GM19023 (cell line): ENCODE data around the gene TCTA.
A peak's percentile ranks its signal among the peaks of the same experiment; 100 is the strongest.

ENCODE experiments used
- ATAC-seq: cut with Tn5 transposase; IDR thresholded peaks from one replicate; pipeline ENCODE4 v1.9.1; 2021; ENCODE audit warnings: mild to moderate bottlenecking, moderate library complexity; ENCODE audit not compliant: unreplicated experiment

TCTA gene

DNA sequence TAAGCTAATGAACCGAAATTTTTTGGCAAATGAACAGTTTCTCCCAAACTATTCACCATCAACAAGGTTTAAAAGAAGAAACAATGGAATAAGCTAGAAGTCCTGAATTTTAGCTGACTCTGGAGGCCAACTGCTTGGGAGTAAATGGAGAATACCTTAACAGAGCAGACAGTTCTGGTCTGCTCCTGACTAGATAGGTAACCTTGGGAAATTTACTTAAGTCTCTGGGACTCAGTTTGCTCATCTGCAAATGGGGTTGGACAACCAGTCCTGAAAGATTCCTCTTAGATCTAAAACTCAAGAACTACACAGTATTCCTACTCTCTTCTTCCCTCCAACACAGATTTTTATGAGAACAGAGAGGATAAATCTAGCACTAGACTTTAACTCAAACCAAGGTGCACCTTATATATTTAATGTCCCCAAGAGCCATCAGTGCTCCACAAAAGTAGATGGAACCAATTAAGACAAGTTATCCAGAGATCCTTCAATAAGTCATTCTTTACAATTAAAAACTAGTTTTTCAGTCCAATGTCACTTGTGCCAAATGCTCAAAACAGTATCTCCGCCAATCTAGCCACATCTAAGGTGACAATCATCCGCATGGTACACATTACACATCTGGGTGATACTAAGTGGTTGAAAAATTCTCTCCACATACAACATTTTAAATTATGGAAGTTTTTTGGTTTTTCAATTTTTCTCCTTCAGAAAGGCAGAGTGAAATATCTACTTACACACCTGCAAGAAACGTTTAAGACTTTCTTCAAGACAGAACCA lies 2.0 kb upstream of the TCTA start:
- ATAC-seq = no peak

DNA sequence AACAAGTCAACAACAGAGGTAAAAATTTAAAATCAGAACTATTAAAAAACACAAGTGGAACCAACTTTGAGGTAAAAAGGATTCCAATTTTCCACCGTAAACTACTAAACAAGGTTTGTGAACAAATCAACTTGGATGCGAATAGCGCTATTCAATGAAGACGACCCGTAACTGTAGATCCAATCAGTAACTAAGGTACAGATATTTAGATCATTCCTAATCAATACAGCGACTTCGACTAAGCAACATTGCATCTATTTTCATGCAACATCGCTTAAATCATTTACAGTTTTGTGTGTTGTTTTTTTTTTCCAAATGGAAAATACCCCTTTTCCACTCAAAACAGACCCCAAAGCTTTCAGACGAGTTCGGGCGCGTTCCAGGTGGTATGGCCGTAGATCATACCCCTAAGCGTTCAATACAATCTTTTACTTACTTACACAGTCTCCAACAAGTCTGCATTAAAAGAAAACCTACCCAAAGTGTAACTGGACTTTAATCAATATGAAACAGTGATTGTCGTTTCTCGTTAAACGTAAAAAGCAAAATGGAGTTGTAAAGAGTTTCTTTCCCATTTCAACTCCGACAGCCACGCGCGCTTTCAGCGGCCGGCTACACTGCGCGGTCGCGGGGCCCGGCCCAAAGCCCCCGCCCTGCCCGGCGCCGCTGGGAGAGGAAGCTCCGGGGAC lies 1.2 kb upstream of the TCTA start:
- ATAC-seq = no peak

DNA sequence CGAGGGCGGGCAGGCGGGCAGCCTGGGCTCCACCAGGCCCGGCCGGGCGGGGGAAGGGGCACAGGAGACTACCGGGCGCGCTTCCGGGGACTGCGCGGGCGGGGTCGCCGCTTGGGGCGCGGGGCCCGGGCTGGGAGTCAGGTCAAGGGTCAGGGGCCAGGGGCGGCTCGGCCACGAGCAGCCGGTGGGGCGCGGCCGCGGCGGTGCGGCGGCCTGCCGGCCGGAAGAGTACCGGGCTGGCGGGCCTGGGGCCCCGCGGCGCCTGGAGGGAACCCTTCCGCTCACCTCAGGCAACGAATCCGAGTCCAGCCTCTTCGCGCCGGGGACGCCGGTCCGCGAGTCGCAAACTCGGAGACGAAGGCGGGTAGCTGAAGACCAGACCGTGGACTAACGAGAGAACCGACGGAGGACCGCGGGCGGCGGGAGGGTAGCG lies 672 bp upstream of the TCTA start:
- peak; percentile 17 for ATAC-seq

DNA sequence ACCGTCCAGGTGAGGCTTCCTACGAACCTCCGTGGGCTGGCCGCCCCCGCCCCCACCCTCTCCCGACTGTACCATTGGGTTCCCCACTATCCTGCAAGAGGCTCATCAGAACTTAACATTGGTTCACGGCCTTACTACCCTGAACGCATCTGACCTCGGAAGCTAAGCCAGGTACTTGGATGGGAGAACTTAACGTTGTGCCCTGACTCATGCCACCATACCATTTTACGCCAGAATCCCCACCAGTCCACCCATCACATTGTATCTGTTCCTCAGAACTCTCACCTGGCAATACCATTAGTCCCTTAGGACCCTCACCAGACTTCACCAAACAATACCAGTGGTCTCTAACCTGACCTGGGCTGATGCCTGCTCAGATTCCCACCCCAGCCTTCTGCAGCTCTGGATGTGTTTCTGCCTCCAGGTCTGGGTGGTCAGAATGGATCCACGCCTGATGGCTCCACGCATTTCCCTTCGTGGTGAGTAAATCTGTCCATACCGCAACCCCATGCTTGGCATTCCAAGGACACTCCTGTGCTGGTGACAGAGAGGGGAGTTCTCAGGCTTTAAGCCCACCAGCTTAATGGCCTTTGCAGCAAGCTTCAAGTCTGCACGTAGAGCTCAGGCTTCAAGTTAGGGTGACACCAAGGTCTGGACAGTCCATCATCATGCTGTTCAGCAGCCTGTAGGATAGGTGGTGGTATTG lies 562 bp downstream of the TCTA start:
- ATAC-seq = no peak

DNA sequence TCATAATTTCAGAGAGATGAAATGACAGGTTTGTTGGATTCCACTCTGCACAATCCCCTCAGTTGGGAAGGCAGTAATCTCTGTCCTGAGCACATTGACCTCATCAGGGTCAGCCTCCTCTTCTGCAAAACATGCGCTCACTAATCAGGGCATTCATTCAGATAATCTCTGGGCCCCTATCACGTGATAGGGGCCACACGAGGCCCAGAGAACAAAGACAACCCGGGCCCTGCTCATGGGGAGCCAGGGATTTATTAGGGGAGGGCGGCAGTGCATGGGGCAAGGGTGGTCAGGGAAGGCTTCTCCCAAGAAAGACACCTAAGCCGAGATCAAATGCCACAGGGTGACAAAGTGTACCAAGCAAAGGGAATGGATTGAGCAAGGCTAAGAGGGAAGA lies 1.1 kb downstream of the TCTA start:
- ATAC-seq = no peak

DNA sequence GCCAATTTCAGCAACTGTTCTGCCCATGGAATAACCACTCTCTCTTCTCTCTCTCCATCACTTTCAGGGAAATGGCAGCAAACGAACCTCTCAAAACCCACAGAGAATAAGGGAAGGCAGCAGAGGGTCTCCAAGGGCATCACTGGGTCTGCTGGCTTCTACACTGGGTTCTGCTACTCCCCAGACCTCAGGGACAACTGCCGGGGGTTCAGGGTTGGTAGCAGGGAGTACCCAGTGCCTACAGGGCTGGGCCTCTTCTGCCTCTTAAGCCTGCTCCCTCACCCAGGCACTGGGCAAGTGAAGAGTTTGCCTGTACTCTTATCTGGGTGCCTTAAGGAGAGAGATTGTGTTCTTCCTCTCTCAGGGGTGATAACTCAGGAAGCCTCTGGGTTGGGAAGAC lies 2.5 kb downstream of the TCTA start:
- ATAC-seq = no peak

DNA sequence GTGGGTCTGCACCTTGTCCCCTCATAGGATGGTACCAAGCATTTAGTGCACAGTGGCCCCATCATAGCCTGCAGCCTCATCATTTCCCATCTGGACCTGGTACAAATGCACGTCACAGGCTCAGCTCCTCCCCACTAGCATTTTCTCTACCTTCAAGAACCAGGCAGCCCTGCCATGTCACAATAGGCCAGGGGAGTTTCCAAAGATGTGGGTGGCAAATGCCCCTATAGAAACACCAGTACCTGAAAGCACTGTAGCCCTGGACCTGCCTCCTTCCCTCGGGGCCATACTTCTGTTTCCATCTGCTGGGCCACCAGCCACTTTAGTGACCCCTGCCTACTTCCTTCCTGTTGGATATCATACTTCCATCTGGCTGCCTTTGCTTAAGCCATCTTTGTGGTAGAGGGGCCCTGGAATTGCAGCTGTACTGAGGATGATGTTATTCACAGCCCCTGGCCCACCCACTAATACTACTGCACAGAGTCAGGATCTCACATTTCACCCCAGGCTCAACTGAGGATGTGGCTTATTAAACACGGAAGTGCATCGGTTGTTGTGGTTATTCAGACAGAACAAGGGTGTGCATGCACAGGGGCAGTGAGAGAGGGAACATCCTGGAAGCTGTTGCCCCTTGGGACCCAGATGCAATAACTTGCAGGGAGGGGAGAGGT lies 3.8 kb downstream of the TCTA start:
- no peak for ATAC-seq

DNA sequence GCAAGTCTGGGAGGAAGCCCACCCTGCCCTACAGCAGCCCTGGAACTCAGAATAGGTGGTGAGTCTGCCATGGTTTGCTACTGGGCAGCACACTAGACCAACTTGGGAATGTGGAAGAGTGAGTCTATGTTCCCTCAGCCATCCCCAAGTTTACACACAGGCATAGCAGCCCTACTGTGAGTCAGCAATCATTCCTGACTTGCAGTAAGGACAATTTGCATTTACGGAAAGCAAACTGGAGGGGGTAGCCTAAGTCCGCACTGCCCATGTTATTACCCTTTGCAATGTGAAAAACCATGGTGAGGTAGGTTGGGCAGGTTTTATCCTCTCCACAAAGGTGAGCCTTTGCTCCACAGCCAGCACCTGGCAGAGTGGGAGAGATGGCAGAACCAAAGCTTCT lies 4.6 kb downstream of the TCTA start:
- no peak for ATAC-seq

DNA sequence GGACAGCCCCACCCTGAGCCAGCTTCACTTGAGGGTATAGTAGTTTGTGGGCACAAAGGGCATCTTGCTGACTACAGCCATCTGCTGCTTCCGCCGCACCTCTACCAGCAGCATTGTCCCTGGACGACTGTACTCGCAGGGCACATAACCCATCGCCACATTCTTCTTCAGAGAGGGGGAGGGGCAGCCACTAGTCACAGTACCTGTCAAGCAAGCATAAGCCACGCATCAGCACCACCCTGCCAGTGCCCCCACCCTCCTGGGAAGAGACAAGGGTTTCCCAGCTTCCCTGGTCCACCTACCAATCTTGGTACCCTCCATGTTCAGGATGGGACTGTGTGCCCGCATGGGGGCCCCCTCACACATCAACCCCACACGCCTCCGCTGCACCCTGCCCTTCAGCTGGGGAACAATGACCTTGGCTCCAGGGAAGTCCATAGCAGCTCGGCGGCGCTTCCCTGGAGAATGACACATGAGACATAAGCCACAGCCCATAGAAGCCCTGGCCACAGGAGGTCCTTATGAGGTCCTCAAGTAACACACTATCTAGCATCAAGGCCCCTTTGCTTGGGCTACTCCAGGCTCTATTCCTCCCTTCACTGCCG lies 5.4 kb downstream of the TCTA start:
- ATAC-seq = no peak

DNA sequence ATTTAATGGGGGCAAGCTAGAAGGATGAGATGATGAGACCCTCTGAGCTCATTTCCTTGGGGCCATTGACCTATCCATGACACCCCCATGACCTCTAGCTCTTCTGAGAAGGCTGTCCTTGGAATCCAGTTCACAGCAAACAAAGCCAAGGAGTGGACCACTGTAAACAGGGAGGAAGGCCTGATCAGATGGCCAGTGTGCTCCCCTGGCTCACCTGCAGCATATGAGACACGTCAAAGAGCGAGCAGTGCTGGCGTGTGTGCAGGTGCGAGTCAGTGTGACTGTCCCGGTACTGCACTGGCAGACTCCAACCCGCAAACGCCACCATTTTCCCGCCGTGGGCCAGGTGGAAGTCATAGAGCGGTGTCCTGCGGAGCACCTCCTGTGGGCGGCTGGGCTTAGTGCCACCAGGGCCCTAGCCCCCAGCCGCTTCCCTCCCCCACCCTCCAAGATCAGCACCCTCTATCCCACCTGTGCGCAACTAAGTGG lies 9.7 kb downstream of the TCTA start:
- ATAC-seq = no peak

DNA sequence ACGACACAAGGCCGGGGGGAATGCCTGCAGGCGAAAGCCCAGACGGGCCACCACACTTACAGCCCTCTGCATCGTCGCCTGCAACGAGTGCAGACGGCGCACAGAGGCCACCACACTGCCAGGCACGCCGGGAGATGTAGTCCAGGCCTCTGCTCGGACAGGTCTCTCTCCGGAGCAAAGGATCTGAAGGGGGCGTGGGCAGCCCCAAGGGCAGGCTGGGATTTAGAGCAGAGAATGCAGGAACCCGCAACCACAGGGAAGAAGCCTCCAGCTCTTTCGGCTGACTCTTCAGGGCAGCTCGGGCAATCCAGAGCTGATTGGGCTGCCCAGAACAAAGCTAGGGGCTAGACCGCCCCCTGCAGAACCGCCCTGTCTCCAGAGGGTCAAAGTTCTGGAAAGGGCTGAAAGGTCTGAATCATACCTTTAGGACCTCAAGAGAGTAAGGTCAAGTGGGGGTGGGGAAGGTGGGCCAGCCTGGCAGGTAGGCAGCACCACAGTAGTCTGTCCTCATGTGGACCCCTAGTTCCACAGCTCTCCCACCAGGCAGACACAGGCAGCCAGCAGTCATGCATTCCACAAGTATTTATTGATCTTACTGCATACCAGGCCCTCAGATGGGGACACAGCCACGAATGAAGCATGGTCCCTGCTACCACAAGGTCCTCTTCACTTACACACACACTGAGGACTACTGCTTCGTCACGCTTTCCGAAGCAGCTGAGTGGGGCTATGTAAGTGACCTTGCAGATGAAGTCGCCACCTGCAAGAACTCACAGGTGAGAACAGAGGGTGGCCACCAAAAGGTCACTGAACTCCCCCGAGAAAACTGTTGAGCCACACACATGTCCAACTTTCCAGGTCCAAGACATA lies 10.4 kb downstream of the TCTA start, which contains the start of gene AMT:
Gene AMT, minus strand, starts transcription at position 95 of the 870 bp plus-strand sequence. Its CDS starts 23 bp downstream, at position 72.
- ATAC-seq = no peak

DNA sequence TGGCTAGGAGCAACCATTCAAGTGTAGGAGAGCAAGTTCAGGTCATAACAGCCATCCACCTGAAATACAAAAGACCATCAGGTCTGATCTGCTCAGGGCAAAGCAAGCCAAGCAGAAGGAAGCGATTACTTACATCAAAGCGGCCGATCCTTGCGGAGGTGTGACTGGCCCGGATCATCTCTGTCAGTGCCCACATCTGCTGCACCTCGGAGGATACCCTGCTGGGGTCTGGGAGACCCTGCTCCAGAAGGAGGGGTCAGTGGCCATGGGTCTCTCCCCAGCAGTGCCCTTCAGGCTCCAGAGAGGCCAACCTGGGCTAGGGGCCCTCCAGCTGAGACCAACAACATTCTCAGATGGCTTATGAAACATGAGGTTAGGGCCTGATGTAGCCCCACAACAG lies 12.6 kb downstream of the TCTA start:
- no peak for ATAC-seq

DNA sequence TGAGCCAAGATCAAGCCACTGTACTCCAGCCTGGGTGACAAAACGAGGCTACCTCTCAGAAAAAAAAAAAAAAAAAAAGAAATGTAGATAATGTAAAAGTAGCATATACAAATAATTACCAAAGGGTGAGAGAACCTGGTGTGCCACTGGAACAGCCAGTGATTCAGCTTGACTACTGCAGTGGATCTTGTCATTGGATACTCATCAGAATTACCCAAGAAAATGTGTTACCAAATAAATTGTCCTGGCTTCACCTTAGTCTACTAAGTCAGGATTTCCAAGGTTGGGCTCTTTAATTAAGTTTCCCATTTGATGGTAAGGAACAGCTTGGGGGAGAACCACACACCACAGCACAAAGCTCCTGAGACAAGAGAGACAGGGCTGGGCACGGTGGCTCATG lies 15.4 kb downstream of the TCTA start:
- ATAC-seq = no peak

DNA sequence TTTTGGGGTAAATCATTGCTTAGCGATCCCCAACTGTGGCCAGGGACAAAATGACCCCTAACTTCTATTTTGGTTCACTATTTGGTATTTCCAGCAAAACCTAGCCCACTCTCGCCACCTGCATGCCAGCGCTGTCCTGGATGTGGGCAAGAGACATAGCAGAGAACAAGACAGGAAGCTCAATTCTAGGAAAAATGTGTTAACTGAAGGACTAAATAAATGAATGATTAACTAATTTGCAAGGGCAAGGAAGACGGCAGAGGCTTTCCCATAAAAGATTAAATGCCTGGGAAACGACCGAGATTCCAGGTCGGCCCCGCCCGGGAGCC lies 16.5 kb downstream of the TCTA start:
- ATAC-seq = no peak

DNA sequence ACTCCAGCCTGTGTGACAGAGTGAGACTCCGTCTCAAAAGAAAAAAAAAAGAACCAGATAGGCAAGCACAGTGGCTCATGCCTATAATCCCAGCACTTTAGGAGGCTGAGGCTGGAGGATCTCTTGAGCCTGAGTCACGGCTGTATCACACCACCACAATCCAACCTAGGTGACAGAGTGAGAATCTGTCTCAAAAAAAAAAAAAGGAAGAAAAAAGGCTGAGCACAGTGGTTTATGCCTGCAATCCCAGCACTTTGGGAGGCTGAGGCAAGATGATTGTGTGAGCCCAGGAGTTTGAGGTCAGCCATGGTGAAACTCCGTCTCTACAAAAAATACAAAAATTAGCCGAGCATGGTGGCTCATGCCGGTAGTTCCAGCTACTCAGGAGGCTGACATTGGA lies 22.5 kb downstream of the TCTA start:
- no peak for ATAC-seq

DNA sequence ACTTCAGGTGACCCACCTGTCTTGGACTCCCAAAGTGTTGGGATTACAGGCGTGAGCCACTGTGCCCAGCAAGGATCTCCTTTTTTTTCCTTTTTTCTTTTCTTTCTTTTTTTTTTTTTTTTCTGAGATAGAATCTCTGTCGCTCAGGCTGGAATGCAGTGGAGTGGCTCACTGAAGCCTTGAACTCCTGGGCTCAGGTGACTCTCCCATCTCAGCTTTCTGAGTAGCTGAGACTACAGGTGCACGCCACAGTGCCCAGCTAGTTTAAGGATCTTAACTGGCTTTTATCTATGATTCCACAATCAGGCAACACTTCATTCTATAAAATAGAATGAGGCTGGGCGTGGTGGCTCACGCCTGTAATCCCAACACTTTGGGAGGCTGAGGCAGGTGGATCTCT lies 33.2 kb downstream of the TCTA start:
- ATAC-seq = no peak

DNA sequence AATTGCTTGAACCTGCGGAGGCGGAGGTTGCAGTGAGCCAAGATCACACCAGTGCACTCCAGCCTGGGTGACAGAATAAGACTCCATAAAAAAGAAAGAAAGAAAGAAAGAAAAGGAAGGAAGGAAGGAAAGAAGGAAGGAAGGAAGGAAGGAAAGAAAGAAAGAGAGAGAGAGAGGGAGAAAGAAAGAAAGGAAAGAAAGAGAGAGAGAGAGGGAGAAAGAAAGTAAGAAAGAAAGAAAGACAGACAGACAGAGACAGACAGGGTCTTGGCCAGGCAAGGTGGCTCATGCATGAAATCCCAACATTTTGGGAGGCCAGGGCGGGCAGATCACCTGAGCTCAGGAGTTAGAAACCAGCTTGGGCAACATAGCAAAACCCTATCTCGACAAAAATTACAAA lies 41.4 kb downstream of the TCTA start:
- no peak for ATAC-seq

DNA sequence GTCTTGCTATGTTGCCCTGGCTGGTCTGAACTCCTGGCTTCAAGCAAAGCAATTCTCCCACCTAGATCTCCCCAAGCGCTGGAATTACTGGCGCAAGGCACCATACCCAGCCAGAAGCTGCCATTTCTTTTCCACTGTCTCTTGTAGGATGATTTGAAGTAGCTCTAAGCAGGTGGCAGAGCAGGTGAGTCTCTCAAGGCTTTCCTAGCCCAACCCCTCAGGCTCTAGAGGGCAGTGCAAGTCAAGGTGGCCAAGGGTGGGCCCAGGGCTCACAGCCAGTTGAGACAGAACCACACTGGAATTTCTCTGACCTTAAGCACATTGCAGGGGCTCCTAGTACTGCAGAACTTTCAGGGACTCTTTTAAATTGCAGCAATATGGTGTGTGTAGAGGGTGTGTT lies 42.2 kb downstream of the TCTA start:
- no peak for ATAC-seq

DNA sequence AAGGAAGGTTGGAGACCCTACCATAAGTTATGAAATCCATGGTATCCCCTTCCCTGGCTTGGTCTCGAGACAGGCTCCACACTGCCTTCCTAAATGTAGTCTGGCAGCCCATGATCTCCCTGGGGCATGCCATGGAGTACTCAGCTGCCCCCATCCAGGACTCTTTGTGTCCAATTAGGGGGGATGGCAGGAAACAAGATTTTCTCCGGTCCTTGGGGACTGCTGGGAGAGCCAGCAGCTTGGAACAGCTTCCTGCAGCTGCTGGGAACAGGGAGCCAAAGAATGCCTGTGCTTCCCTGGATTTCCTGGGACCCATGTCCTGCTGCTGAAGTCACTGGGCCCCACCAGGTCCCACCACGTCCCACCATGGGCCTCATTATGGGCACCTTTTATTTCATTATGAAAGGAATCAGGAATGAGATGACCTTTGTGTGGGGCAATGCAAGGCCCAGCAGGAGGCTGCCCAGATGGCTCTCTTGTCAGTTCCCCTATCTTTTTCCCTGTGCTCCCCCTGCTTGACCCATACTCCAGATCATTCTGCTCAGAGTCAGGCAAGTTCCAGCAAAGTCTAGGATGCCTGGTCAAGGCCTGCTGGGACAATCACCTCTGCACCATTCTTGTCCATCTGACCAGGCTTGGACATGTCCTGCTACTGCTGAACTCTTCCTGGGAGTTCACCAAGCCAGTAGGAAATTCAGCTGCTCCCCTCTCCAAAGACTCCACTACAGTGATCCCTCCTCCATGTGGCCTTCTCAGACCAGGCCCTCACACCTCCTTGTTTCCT lies 42.9 kb downstream of the TCTA start:
- ATAC-seq = no peak
